ENCODE results near the gene HDAC8. TPM values are rescaled to one million over a fixed set of nuclear protein-coding genes. Genes with fewer than 3 reads are reported as not detected.

Gene HDAC8
- total RNA-seq, 4 donors from 2014 or later: 28.7 to 33.9 (median 30.0) TPM

- H3K4me1 ChIP-seq: peaks cover 0 to 14% (median 0%) of the 10 kb centered on the region in 4 donors
- H3K27me3 ChIP-seq: peaks cover 0 to 3% of the 10 kb centered on the region in 2 donors
- no peaks in the 10 kb centered on the region for H3K36me3 ChIP-seq
- no peak overlapping the region for H3K4me3 ChIP-seq
- TF ChIP-seq CTCF (IDR thresholded peaks at IDR 0.05) (no peak), EP300 (IDR thresholded peaks at IDR 0.05) (no peak), POLR2A (IDR thresholded peaks at IDR 0.05) (no peak)
- H3K27ac ChIP-seq: no peak overlapping the region
- WGBS, 2 donors: 38 to 49% methylated on average over 2 of the region's 2 CpGs
- DNase-seq (ENCODE audit: low spot score in 2 of 2): no peak
- H3K9me3 ChIP-seq: no peaks in the 10 kb centered on the region
These were observed 191.0 kb downstream of the HDAC8 start for GRCh38 chrX:72381439-72382201.

- H3K27ac ChIP-seq: no peak overlapping the region
- no peak for TF ChIP-seq POLR2A (IDR thresholded peaks at IDR 0.05)
- TF ChIP-seq EP300 (IDR thresholded peaks at IDR 0.05): no peak
- no peak for TF ChIP-seq CTCF (IDR thresholded peaks at IDR 0.05)
- 94 to 98% methylated on average over 9 of the region's 9 CpGs for WGBS, 2 donors
- no peak overlapping the region for H3K4me3 ChIP-seq
- H3K27me3 ChIP-seq: no peaks in the 10 kb centered on the region
- DNase-seq (ENCODE audit: low spot score in 2 of 2): no peak
- no peaks in the 10 kb centered on the region for H3K4me1 ChIP-seq
- no peaks in the 10 kb centered on the region for H3K36me3 ChIP-seq
- no peaks in the 10 kb centered on the region for H3K9me3 ChIP-seq
These were observed 196.5 kb downstream of the HDAC8 start for GRCh38 chrX:72376124-72376523.

- H3K27me3 ChIP-seq: no peaks in the 10 kb centered on the region
- H3K9me3 ChIP-seq: no peaks in the 10 kb centered on the region
- TF ChIP-seq POLR2A (IDR thresholded peaks at IDR 0.05) (no peak), EP300 (IDR thresholded peaks at IDR 0.05) (no peak), CTCF (IDR thresholded peaks at IDR 0.05) (no peak)
- H3K36me3 ChIP-seq: no peaks in the 10 kb centered on the region
- DNase-seq (ENCODE audit: low spot score in 2 of 2): no peak
- H3K27ac ChIP-seq: no peak overlapping the region
- H3K4me1 ChIP-seq: no peaks in the 10 kb centered on the region
- 98 to 100% methylated on average over 1 of the region's 1 CpG for WGBS, 2 donors
- H3K4me3 ChIP-seq: no peak overlapping the region
These were observed 199.5 kb downstream of the HDAC8 start for GRCh38 chrX:72373136-72373535.

GRCh38 chrX:72372735-72373134, 199.9 kb downstream of the HDAC8 start:
- WGBS, 2 donors: 85 to 98% methylated on average over 2 of the region's 2 CpGs
- Histone ChIP-seq H3K9me3 (no peaks in the 10 kb centered on the region), H3K27ac (no peak overlapping the region), H3K4me3 (no peak overlapping the region), H3K36me3 (no peaks in the 10 kb centered on the region), H3K27me3 (no peaks in the 10 kb centered on the region), H3K4me1 (no peaks in the 10 kb centered on the region)
- DNase-seq (ENCODE audit: low spot score in 2 of 2): no peak
- TF ChIP-seq CTCF (IDR thresholded peaks at IDR 0.05) (no peak), EP300 (IDR thresholded peaks at IDR 0.05) (no peak), POLR2A (IDR thresholded peaks at IDR 0.05) (no peak)

- H3K4me3 ChIP-seq: no peak overlapping the region
- no peaks in the 10 kb centered on the region for H3K36me3 ChIP-seq
- WGBS, 2 donors: 75 to 83% methylated on average over 3 of the region's 3 CpGs
- H3K9me3 ChIP-seq: no peaks in the 10 kb centered on the region
- no peak for DNase-seq (ENCODE audit: low spot score in 2 of 2)
- no peaks in the 10 kb centered on the region for H3K27me3 ChIP-seq
- TF ChIP-seq EP300 (IDR thresholded peaks at IDR 0.05) (no peak), POLR2A (IDR thresholded peaks at IDR 0.05) (no peak), CTCF (IDR thresholded peaks at IDR 0.05) (no peak)
- no peak overlapping the region for H3K27ac ChIP-seq
- no peaks in the 10 kb centered on the region for H3K4me1 ChIP-seq
These were observed 201.2 kb downstream of the HDAC8 start for GRCh38 chrX:72371405-72371804.

Measured in tibial nerve (tissue), 4 donors.